Smooth muscle cell (in vitro differentiated cells): ENCODE data around the gene KIF25. TPM values are rescaled to one million over a fixed set of nuclear protein-coding genes. Genes with fewer than 3 reads are reported as not detected.

Experiments
- DNase-seq: peaks from one replicate; lab custom pipeline; 2025; ENCODE audit not compliant: unreplicated experiment; lab: John Stamatoyannopoulos, UW
- H2AFZ ChIP-seq: fragments of 200-600 bp; sonication (generic); 2 replicates; pipeline ENCODE4 v1.6.0; 2016; ENCODE audit warnings: antibody characterized with exemption, low read depth, mild to moderate bottlenecking
- H3F3A ChIP-seq: fragments of 200-600 bp; sonication (generic); 2 replicates; pipeline ENCODE4 v1.6.0; 2017; ENCODE audit warnings: antibody characterized with exemption, low read depth
- H3K27ac ChIP-seq: fragments of 200-600 bp; sonication (generic); 2 replicates; pipeline ENCODE4 v1.5.1; 2016; ENCODE audit warnings: low read depth, mild to moderate bottlenecking
- H3K27me3 ChIP-seq: fragments of 200-600 bp; sonication (generic); 2 replicates; pipeline ENCODE4 v1.6.1; 2016; ENCODE audit warnings: low read depth, mild to moderate bottlenecking
- H3K36me3 ChIP-seq: fragments of 200-600 bp; sonication (generic); 2 replicates; pipeline ENCODE4 v1.5.1; 2016; ENCODE audit warnings: low read depth
- H3K4me1 ChIP-seq: fragments of 200-600 bp; sonication (generic); 2 replicates; pipeline ENCODE4 v1.5.1; 2016; ENCODE audit warnings: low read depth
- H3K4me2 ChIP-seq: fragments of 200-600 bp; sonication (generic); 2 replicates; pipeline ENCODE4 v1.6.0; 2016; ENCODE audit warnings: mild to moderate bottlenecking
- H3K4me3 ChIP-seq: fragments of 200-600 bp; sonication (generic); 2 replicates; pipeline ENCODE4 v1.5.1; 2016; ENCODE audit warnings: mild to moderate bottlenecking
- H3K79me2 ChIP-seq: fragments of 200-600 bp; sonication (generic); 2 replicates; pipeline ENCODE4 v1.6.0; 2016; ENCODE audit warnings: low read depth, mild to moderate bottlenecking
- H3K9ac ChIP-seq: fragments of 200-600 bp; sonication (generic); 2 replicates; pipeline ENCODE4 v1.6.0; 2016; ENCODE audit warnings: low read depth
- H3K9me3 ChIP-seq: fragments of 200-600 bp; sonication (generic); replicated peaks from 2 replicates; pipeline ENCODE4 v1.5.1; 2016; ENCODE audit warnings: low read depth
- H4K20me1 ChIP-seq: fragments of 200-600 bp; sonication (generic); 2 replicates; pipeline ENCODE4 v1.6.0; 2016; ENCODE audit warnings: low read depth
- WGBS: methylation state at CpG from one replicate; pipeline ENCODE4 v1.1.7; 2016; ENCODE audit warnings: low lambda C conversion rate; 5-methylcytosine and 5-hydroxymethylcytosine counted together
- polyA plus RNA-seq: library from polyadenylated mRNA; unstranded; fragments of >200 nt; fragmentation: Nextera tagmentation; extraction: Ambion mirVana; gene quantifications from 2 replicates; pipeline ENCODE4 v1.2.1, GENCODE V29; 2016
- total RNA-seq: library from RNA; depleted of rRNA; stranded (reverse); fragments of >200 nt; gene quantifications from 2 replicates; pipeline ENCODE4 v1.2.3, GENCODE V29; 2014
- TF ChIP-seq, protein P1 (sequence below): fragments of 200-600 bp; sonication (generic); IDR thresholded peaks from 2 replicates; pipeline ENCODE4 v1.5.1; 2017; ENCODE audit warnings: borderline replicate concordance, mild to moderate bottlenecking, antibody characterized with exemption; ENCODE audit not compliant: insufficient read depth, poor library complexity, severe bottlenecking

KIF25 gene
- total and polyA plus RNA-seq, 2 experiments from 2014 or later = 0.22 to 1.5 TPM

DNA sequence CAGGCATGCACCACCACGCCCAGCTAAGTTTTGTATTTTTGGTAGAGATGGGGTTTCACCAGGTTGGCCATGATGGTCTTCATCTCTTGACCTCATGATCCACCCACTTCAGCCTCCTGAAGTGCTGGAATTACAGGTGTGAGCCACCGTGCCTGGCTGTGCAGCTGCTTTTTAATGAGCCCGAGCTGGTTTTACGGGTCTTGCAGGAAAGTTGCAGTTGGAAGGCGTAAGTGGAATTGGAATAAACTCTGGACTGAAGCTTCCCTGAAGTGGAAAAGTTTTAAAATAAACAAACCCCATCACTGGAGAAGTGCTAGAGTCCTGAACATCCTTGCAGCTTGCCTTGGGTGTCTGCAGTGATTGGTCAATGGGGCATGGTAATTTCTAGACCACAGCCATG lies 40.4 kb downstream of the KIF25 start:
- Histone ChIP-seq H4K20me1 (no peaks in the 10 kb centered on the region), H3K79me2 (no peaks in the 10 kb centered on the region), H3K9me3 (peaks cover 13% of the 10 kb centered on the region), H3K36me3 (no peaks in the 10 kb centered on the region), H3K27me3 (no peaks in the 10 kb centered on the region), H3K4me3 (no peak overlapping the region), H3K27ac (peak overlapping the region; percentile 93), H3K4me2 (no peak overlapping the region), H3F3A (peaks cover 42% of the 10 kb centered on the region), H2AFZ (no peak overlapping the region), H3K9ac (no peak overlapping the region), H3K4me1 (peaks cover 18% of the 10 kb centered on the region)
- 84% methylated on average over 5 of the region's 5 CpGs for WGBS
- TF ChIP-seq, protein P1, sequence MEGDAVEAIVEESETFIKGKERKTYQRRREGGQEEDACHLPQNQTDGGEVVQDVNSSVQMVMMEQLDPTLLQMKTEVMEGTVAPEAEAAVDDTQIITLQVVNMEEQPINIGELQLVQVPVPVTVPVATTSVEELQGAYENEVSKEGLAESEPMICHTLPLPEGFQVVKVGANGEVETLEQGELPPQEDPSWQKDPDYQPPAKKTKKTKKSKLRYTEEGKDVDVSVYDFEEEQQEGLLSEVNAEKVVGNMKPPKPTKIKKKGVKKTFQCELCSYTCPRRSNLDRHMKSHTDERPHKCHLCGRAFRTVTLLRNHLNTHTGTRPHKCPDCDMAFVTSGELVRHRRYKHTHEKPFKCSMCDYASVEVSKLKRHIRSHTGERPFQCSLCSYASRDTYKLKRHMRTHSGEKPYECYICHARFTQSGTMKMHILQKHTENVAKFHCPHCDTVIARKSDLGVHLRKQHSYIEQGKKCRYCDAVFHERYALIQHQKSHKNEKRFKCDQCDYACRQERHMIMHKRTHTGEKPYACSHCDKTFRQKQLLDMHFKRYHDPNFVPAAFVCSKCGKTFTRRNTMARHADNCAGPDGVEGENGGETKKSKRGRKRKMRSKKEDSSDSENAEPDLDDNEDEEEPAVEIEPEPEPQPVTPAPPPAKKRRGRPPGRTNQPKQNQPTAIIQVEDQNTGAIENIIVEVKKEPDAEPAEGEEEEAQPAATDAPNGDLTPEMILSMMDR = no peak
- no peak for DNase-seq

DNA sequence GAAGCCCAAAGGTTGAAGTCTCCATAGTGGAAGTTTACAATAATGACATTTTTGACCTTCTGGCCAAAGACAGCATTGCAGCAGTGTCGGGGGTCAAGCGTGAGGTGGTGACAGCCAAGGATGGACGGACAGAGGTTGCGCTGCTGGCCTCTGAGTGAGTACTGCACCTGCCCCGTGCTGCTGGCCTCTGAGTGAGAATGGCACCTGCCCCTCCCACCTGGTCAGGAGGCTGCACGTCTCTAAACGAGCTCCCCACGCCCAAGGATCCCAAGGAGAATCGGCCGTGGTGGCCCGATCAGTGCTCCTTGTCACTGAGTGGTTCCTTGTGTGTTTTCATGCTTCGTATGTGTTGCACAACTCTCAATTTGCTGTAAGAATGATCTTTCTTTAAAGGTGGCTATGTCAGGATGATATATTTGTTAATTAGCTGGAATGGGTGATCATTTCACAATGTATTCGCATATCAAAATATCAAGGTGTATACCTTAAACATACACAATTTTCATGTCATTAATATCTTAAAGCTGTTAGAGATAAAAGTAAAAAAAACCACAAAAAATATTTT lies 41.2 kb downstream of the KIF25 start:
- Histone ChIP-seq H3K4me3 (no peak overlapping the region), H3K4me2 (no peak overlapping the region), H3K9me3 (peaks cover 13% of the 10 kb centered on the region), H3K27me3 (no peaks in the 10 kb centered on the region), H3F3A (peaks cover 34% of the 10 kb centered on the region), H3K27ac (no peak overlapping the region), H3K79me2 (no peaks in the 10 kb centered on the region), H4K20me1 (no peaks in the 10 kb centered on the region), H2AFZ (no peak overlapping the region), H3K9ac (no peak overlapping the region), H3K4me1 (peaks cover 16% of the 10 kb centered on the region), H3K36me3 (no peaks in the 10 kb centered on the region)
- TF ChIP-seq, protein P1 = no peak
- no peak for DNase-seq
- 93% methylated on average over 13 of the region's 13 CpGs for WGBS

DNA sequence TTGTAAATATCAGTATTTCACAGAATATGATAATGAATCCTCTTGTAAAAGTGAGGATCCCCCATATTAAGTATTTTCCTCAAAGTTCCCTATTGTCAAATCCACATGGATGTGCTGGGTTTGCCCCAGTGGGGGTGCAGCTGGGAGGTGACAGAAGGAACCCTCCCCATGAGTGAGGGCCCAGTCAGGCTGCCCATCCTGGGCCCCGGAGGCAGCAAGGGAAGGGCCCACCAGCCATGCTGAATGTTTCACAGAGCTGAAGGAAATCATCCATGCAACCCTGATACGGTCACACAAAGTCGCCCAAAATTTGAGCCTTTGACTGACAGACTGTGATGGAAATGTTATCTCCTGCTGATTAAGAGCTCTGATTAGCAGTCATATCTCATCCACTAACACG lies 41.8 kb downstream of the KIF25 start:
- no peak overlapping the region for H3K27ac ChIP-seq
- no peaks in the 10 kb centered on the region for H3K27me3 ChIP-seq
- H3K4me2 ChIP-seq = no peak overlapping the region
- peaks cover 27% of the 10 kb centered on the region for H3F3A ChIP-seq
- no peak overlapping the region for H3K9ac ChIP-seq
- H4K20me1 ChIP-seq = no peaks in the 10 kb centered on the region
- DNase-seq = no peak
- TF ChIP-seq, protein P1 = no peak
- no peaks in the 10 kb centered on the region for H3K36me3 ChIP-seq
- 91% methylated on average over 4 of the region's 4 CpGs for WGBS
- no peak overlapping the region for H3K4me3 ChIP-seq
- no peak overlapping the region for H2AFZ ChIP-seq
- peaks cover 13% of the 10 kb centered on the region for H3K9me3 ChIP-seq
- H3K79me2 ChIP-seq = no peaks in the 10 kb centered on the region
- H3K4me1 ChIP-seq = peaks cover 16% of the 10 kb centered on the region

DNA sequence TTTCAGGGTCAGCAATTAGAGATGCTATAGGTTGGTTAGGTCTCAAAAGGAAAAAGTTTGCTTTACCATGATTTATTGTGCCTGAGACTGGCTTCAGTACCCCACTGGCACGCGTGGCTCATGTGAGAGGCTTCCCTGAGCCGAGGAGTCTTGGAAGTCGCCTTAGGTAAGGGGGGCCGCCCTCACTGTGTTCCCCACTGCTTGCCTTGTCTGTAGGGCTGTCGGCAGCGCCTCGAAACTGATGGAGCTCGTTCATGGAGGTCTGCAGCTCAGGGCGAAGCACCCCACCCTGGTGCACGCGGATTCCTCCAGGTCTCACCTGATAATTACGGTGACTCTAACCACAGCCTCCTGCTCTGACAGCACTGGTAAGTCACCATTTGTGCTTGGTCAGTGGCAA lies 42.4 kb downstream of the KIF25 start:
- Histone ChIP-seq H4K20me1 (no peaks in the 10 kb centered on the region), H3K4me3 (no peak overlapping the region), H3K9me3 (peaks cover 13% of the 10 kb centered on the region), H3K79me2 (no peaks in the 10 kb centered on the region), H3K9ac (no peak overlapping the region), H3K36me3 (no peaks in the 10 kb centered on the region), H2AFZ (no peak overlapping the region), H3F3A (peaks cover 22% of the 10 kb centered on the region), H3K27ac (no peak overlapping the region), H3K27me3 (no peaks in the 10 kb centered on the region), H3K4me1 (peaks cover 16% of the 10 kb centered on the region), H3K4me2 (no peak overlapping the region)
- TF ChIP-seq, protein P1 = no peak
- DNase-seq = no peak
- 90% methylated on average over 13 of the region's 13 CpGs for WGBS
